H1 (cell line): Measurements from ENCODE around the gene SCGB1C2. TPM values are rescaled to one million over a fixed set of nuclear protein-coding genes. Genes with fewer than 3 reads are reported as not detected.
A peak's percentile ranks its signal among the peaks of the same experiment; 100 is the strongest.

Experiments used
- CTCF ChIA-PET: fragments of 300-600 bp; sonication (Branson Sonifier 250); formaldehyde crosslinking; loops from one replicate; lab custom pipeline; 2021; ENCODE audit not compliant: partially characterized antibody; lab: Charles Lee
- POLR2A ChIA-PET: fragments of 300-600 bp; sonication (Branson Sonifier 250); formaldehyde crosslinking; loops from one replicate; lab custom pipeline; 2021; ENCODE audit warnings: inconsistent platforms; ENCODE audit not compliant: partially characterized antibody; lab: Charles Lee
- DNase-seq, 2 experiments: peaks; one replicate each; pipeline versions ENCODE4 v3.0.0 to v3.0.0-alpha.2; 2010 to 2022; ENCODE audit warnings: low spot score in 2 of 2, low read depth in 1 of 2, mixed read lengths in 1 of 2
- FAIRE-seq: peaks from 2 replicates; lab custom pipeline; 2011; peaks lifted over from hg19 to GRCh38; lab: Jason Lieb, UNC
- H2AFZ ChIP-seq: 2 replicates; pipeline ENCODE4 v1.8.1; 2012; ENCODE audit warnings: low read length, inconsistent platforms
- H2AK5ac ChIP-seq: 2 replicates; pipeline ENCODE4 v1.6.1; 2013; ENCODE audit warnings: low read depth, low read length
- H2BK120ac ChIP-seq: replicated peaks from 2 replicates; pipeline ENCODE3; 2013; ENCODE audit warnings: low read depth, low read length, inconsistent platforms
- H2BK12ac ChIP-seq: 2 replicates; pipeline ENCODE4 v1.6.1; 2013; ENCODE audit warnings: low read depth, low read length
- H2BK15ac ChIP-seq: 2 replicates; pipeline ENCODE4 v1.6.1; 2013; ENCODE audit warnings: low read length
- H2BK20ac ChIP-seq: 2 replicates; pipeline ENCODE4 v1.6.1; 2013; ENCODE audit warnings: low read length
- H2BK5ac ChIP-seq: 2 replicates; pipeline ENCODE4 v1.6.1; 2013; ENCODE audit warnings: low read depth, low read length
- H3K14ac ChIP-seq: 2 replicates; pipeline ENCODE4 v1.6.1; 2013; ENCODE audit warnings: inconsistent platforms; ENCODE audit not compliant: insufficient read length
- H3K18ac ChIP-seq: 2 replicates; pipeline ENCODE4 v1.6.1; 2013; ENCODE audit warnings: low read length; ENCODE audit errors: extremely low read depth
- H3K23ac ChIP-seq: 2 replicates; pipeline ENCODE4 v1.6.1; 2013; ENCODE audit warnings: inconsistent platforms; ENCODE audit not compliant: insufficient read length
- H3K23me2 ChIP-seq: 2 replicates; pipeline ENCODE4 v1.6.1; 2013; ENCODE audit warnings: low read depth, low read length
- H3K27ac ChIP-seq: 2 replicates; pipeline ENCODE4 v1.6.1; 2011; ENCODE audit warnings: low read depth, low read length, inconsistent platforms
- H3K27me3 ChIP-seq, 4 experiments: replicated peaks in 1 of 4; 1 replicate in 1 of 4; 2 replicates in 3 of 4; pipeline versions ENCODE4 v1.6.1 to v1.8.1; 2011 to 2013; ENCODE audit warnings: low read length in 3 of 4, mild to moderate bottlenecking in 3 of 4, inconsistent platforms in 2 of 4, mixed read lengths in 2 of 4, moderate library complexity in 1 of 4; ENCODE audit not compliant: control insufficient read depth in 3 of 4, insufficient read depth in 3 of 4; ENCODE audit errors: extremely low read depth in 1 of 4
- H3K36me3 ChIP-seq, 4 experiments: 2 replicates each; pipeline versions ENCODE4 v1.6.1 to v1.8.1; 2011 to 2013; ENCODE audit warnings: mild to moderate bottlenecking in 4 of 4, low read length in 3 of 4, moderate library complexity in 2 of 4, control low read depth in 1 of 4, inconsistent platforms in 1 of 4; ENCODE audit not compliant: insufficient read depth in 4 of 4, control insufficient read depth in 2 of 4
- H3K4ac ChIP-seq: replicated peaks from 2 replicates; pipeline ENCODE3; 2013; ENCODE audit warnings: low read length, low read depth, mixed read lengths, inconsistent platforms; ENCODE audit not compliant: insufficient read length
- H3K4me1 ChIP-seq, 4 experiments: replicated peaks in 1 of 4; 1 replicate in 1 of 4; 2 replicates in 3 of 4; pipeline versions ENCODE4 v1.6.1 to v1.8.1; 2011 to 2013; ENCODE audit warnings: low read length in 3 of 4, inconsistent platforms in 2 of 4, mixed read lengths in 1 of 4; ENCODE audit not compliant: insufficient read depth in 4 of 4, control insufficient read depth in 3 of 4
- H3K4me2 ChIP-seq, 2 experiments: 2 replicates each; pipeline versions ENCODE4 v1.6.1 to v1.8.1; 2011 to 2013; ENCODE audit warnings: low read depth in 2 of 2, low read length in 2 of 2, control low read depth in 1 of 2, inconsistent platforms in 1 of 2, mild to moderate bottlenecking in 1 of 2; ENCODE audit not compliant: insufficient read depth in 1 of 2
- H3K4me3 ChIP-seq, 4 experiments: fragments of 200-600, 300-600 bp in 1 of 4; sonication (generic), shearing (Covaris generic), sonication (Bioruptor Twin) in 1 of 4; 2 replicates each; pipeline versions ENCODE4 v1.5.1 to v1.8.1; 2011 to 2016; ENCODE audit warnings: low read length in 4 of 4, low read depth in 3 of 4, control low read depth in 2 of 4, inconsistent platforms in 2 of 4, mild to moderate bottlenecking in 2 of 4, mixed read lengths in 1 of 4, moderate library complexity in 1 of 4; ENCODE audit not compliant: insufficient read depth in 2 of 4; ENCODE audit errors: extremely low read depth in 1 of 4
- H3K56ac ChIP-seq: replicated peaks from 2 replicates; pipeline ENCODE3; 2013; ENCODE audit warnings: low read depth, mild to moderate bottlenecking, mixed read lengths, low read length, inconsistent platforms; ENCODE audit not compliant: insufficient read length
- H3K79me1 ChIP-seq: 2 replicates; pipeline ENCODE4 v1.6.1; 2013; ENCODE audit warnings: low read depth, low read length, control low read depth
- H3K79me2 ChIP-seq, 2 experiments: 2 replicates each; pipeline versions ENCODE4 v1.6.1 to v1.8.1; 2012 to 2013; ENCODE audit warnings: low read length in 2 of 2, mild to moderate bottlenecking in 2 of 2, inconsistent platforms in 1 of 2; ENCODE audit not compliant: insufficient read depth in 2 of 2, control insufficient read depth in 1 of 2
- H3K9ac ChIP-seq, 4 experiments: replicated peaks in 1 of 4; 1 replicate in 1 of 4; 2 replicates in 3 of 4; pipeline versions ENCODE4 v1.6.1 to v1.8.1; 2011 to 2013; ENCODE audit warnings: low read depth in 3 of 4, low read length in 3 of 4, control low read depth in 2 of 4, mild to moderate bottlenecking in 2 of 4, moderate library complexity in 2 of 4, inconsistent platforms in 1 of 4; ENCODE audit errors: extremely low read depth in 1 of 4
- H3K9me3 ChIP-seq, 2 experiments: 2 replicates each; pipeline versions ENCODE4 v1.6.1 to v1.8.1; 2012 to 2013; ENCODE audit warnings: mild to moderate bottlenecking in 2 of 2, moderate library complexity in 2 of 2, control low read depth in 1 of 2, inconsistent platforms in 1 of 2, low read depth in 1 of 2, low read length in 1 of 2, mixed read lengths in 1 of 2; ENCODE audit not compliant: insufficient read depth in 2 of 2
- H4K20me1 ChIP-seq, 2 experiments: replicated peaks in 1 of 2; 2 replicates each; pipeline versions ENCODE3 to v1.8.1; 2011 to 2013; ENCODE audit warnings: inconsistent platforms in 2 of 2, low read length in 2 of 2, mild to moderate bottlenecking in 1 of 2; ENCODE audit not compliant: insufficient read depth in 2 of 2, control insufficient read depth in 1 of 2
- H4K5ac ChIP-seq: 2 replicates; pipeline ENCODE4 v1.6.1; 2013; ENCODE audit warnings: low read length, low read depth, mixed read lengths, inconsistent platforms; ENCODE audit not compliant: insufficient read length
- H4K8ac ChIP-seq: 2 replicates; pipeline ENCODE4 v1.8.0; 2013; ENCODE audit warnings: mild to moderate bottlenecking, moderate library complexity, low read length, inconsistent platforms; ENCODE audit not compliant: insufficient read depth; ENCODE audit errors: extremely low read depth
- H4K91ac ChIP-seq: replicated peaks from 2 replicates; pipeline ENCODE3; 2013; ENCODE audit warnings: low read length, mixed read lengths, inconsistent platforms; ENCODE audit not compliant: insufficient read length
- BACH1 ChIP-seq: IDR thresholded peaks from 2 replicates; pipeline ENCODE4 v1.6.1; 2012; ENCODE audit warnings: low read length, improper control_type of control experiment
- MAFK ChIP-seq: IDR thresholded peaks from 2 replicates; pipeline ENCODE4 v1.6.1; 2012; ENCODE audit warnings: low read depth, mild to moderate bottlenecking, improper control_type of control experiment, low read length
- RAD21 ChIP-seq, 2 experiments: IDR thresholded peaks in 1 of 2; conservative IDR thresholded peaks in 1 of 2; 2 replicates each; pipeline ENCODE4 v1.6.1; 2011; ENCODE audit warnings: low read depth in 2 of 2, low read length in 2 of 2, improper control_type of control experiment in 1 of 2, inconsistent platforms in 1 of 2, mild to moderate bottlenecking in 1 of 2, moderate library complexity in 1 of 2
- SIRT6 ChIP-seq: IDR thresholded peaks from one replicate; pipeline ENCODE4 v1.7.1; 2012; ENCODE audit warnings: low read length, inconsistent platforms
- WGBS, 2 experiments: shearing (Covaris generic) in 1 of 2; methylation state at CpG; one replicate each; pipeline versions ENCODE4 v1.1.6 to v1.1.7; 2013 to 2015; ENCODE audit warnings: low lambda C conversion rate in 2 of 2, mixed read lengths in 2 of 2, inconsistent platforms in 1 of 2, low coverage in 1 of 2, missing lambda C conversion rate in 1 of 2; ENCODE audit not compliant: insufficient replicate concordance in 2 of 2, insufficient coverage in 1 of 2, insufficient read length in 1 of 2; ENCODE audit errors: extremely low coverage in 1 of 2, missing lambda C conversion rate in 1 of 2; 5-methylcytosine and 5-hydroxymethylcytosine counted together
- polyA plus RNA-seq, 7 experiments: library from polyadenylated mRNA; depleted of rRNA in 3 of 7; stranded (reverse) in 5 of 7; unstranded in 2 of 7; fragments of >200 nt in 5 of 7; fragments of 200-250 nt in 2 of 7; gene quantifications; 1 replicate in 5 of 7; 2 replicates in 1 of 7; 4 replicates in 1 of 7; pipeline versions ENCODE4 v1.2.1 to v1.2.3, GENCODE V29; 2011 to 2013; ENCODE audit warnings: missing spikeins in 2 of 7, mixed read lengths in 2 of 7
- total RNA-seq: library from RNA; stranded (reverse); fragmentation: NEBNext Ultra II Directional; extraction: Animal tissue kit (Norgen Biotek cat#: 25700); gene quantifications from 2 replicates; pipeline ENCODE4 v1.2.1, GENCODE V29; 2021
- TF ChIP-seq, protein P1 (sequence below), 3 experiments: IDR thresholded peaks; 1 replicate in 2 of 3; 2 replicates in 1 of 3; pipeline versions ENCODE4 v1.5.1 to v1.6.1; 2011; ENCODE audit warnings: low read length in 3 of 3, mild to moderate bottlenecking in 3 of 3, inconsistent platforms in 2 of 3, low read depth in 1 of 3, moderate library complexity in 1 of 3; ENCODE audit not compliant: insufficient read depth in 1 of 3; ENCODE audit errors: control extremely low read depth in 1 of 3
- TF ChIP-seq, protein P2 (sequence below): IDR thresholded peaks from 2 replicates; pipeline ENCODE4 v1.6.1; 2012; ENCODE audit warnings: inconsistent platforms

Gene SCGB1C2
- total and polyA plus RNA-seq, 2 of the 8 experiments (the other 6 are each of a cell fraction or from before 2014, with no cell fraction given) = not detected

DNA sequence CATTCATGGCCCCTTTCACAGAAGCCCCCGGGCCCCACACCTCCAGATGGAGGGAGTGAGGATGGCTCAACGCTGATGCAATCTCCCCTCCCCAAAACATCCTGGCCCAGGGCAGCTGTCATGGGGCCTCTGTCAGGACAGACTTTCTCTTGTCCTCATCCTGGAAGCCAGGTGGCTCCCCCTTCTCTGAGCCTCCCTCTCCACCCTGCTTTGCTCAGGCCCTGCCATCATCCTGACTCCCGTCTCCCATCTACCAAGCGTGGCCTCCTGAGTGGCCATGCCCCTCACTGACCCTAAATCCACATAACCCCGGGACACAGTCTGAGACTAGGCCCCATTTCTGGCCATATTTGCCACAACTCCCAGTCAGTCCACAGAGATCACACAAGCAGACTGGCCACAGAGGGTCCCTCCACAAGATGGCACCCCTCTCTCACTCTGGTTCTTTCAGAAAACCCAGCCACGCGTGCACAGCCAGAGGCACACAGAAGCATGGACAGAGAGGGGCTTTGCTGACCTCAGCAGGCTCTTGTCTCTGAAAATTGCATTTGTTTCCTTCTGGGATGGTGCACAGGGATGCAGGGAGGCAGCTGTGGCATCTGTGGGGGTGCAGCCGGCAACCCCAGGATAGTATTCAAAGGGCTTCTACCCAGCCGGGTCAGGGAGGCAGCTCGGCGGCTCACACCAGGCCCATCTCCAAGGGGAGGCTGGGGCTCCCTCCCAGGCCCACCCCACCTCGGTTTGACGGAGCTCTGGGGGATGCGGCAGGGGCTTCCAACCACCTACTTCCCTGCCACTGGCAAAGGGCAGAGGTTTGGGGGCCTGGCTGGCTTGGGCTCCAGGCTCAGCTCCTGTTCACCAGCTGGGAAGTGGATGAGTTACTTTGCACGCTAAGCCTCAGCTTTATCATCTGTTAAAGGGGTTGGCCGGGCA, 27.2 kb downstream of the SCGB1C2 start:
- no peak overlapping the region for H3K23ac ChIP-seq
- no peak overlapping the region for H2BK20ac ChIP-seq
- H4K8ac ChIP-seq = no peak overlapping the region
- no peaks in the 10 kb centered on the region for H3K27me3 ChIP-seq
- no peaks in the 10 kb centered on the region for H3K23me2 ChIP-seq
- no peaks in the 10 kb centered on the region for H3K36me3 ChIP-seq
- H3K56ac ChIP-seq = no peak overlapping the region
- no peak overlapping the region for H2BK15ac ChIP-seq
- H2BK5ac ChIP-seq = no peak overlapping the region
- no peak overlapping the region for H3K27ac ChIP-seq
- TF ChIP-seq, protein P1, sequence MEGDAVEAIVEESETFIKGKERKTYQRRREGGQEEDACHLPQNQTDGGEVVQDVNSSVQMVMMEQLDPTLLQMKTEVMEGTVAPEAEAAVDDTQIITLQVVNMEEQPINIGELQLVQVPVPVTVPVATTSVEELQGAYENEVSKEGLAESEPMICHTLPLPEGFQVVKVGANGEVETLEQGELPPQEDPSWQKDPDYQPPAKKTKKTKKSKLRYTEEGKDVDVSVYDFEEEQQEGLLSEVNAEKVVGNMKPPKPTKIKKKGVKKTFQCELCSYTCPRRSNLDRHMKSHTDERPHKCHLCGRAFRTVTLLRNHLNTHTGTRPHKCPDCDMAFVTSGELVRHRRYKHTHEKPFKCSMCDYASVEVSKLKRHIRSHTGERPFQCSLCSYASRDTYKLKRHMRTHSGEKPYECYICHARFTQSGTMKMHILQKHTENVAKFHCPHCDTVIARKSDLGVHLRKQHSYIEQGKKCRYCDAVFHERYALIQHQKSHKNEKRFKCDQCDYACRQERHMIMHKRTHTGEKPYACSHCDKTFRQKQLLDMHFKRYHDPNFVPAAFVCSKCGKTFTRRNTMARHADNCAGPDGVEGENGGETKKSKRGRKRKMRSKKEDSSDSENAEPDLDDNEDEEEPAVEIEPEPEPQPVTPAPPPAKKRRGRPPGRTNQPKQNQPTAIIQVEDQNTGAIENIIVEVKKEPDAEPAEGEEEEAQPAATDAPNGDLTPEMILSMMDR (IDR thresholded peaks at IDR 0.05; ENCODE audit: control extremely low read depth in 1 of 3, insufficient read depth in 1 of 3, low read depth in 1 of 3, low read length in 3 of 3) = peak; percentile 68 to 79 (median 71)
- TF ChIP-seq MAFK (peak; percentile 31; the same call in 1 of the 2 replicates), BACH1 (no peak), SIRT6 (no peak), RAD21 (IDR thresholded peaks at IDR 0.05 in 1 of 2, conservative IDR thresholded peaks at IDR 0.05 in 1 of 2; ENCODE audit: low read depth in 2 of 2, low read length in 2 of 2) (peak; percentile 87 to 88)
- TF ChIP-seq, protein P2, sequence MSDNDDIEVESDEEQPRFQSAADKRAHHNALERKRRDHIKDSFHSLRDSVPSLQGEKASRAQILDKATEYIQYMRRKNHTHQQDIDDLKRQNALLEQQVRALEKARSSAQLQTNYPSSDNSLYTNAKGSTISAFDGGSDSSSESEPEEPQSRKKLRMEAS = peak; percentile 23; the same call in 1 of the 2 replicates
- H3K14ac ChIP-seq = no peak overlapping the region
- H4K91ac ChIP-seq = no peak overlapping the region
- no peak overlapping the region for H2AFZ ChIP-seq
- H3K4me2 ChIP-seq = no peak overlapping the region
- H2BK12ac ChIP-seq = no peak overlapping the region
- WGBS, 2 experiments = 77% methylated on average over 15 of the region's 16 CpGs; no CpG with 5 or more reads in 1 of the 2 experiments
- peak in 1 of 2 experiments; percentile 66 for DNase-seq
- no peak overlapping the region for H3K4ac ChIP-seq
- H2BK120ac ChIP-seq = no peak overlapping the region
- H3K79me2 ChIP-seq = no peaks in the 10 kb centered on the region
- FAIRE-seq = peak; percentile 57
- H3K4me1 ChIP-seq = no peaks in the 10 kb centered on the region; a peak in 1 of 7 replicates
- no peak overlapping the region for H4K5ac ChIP-seq
- POLR2A ChIA-PET = no interaction called here
- no peaks in the 10 kb centered on the region for H4K20me1 ChIP-seq
- H2AK5ac ChIP-seq = no peak overlapping the region
- no peak overlapping the region for H3K4me3 ChIP-seq
- CTCF ChIA-PET = interaction anchor here (0.5 to 3.4 kb wide), 49 partner anchors 9 to 535 kb away, joined by 3 to 21 read pairs (median 4); no protein-coding TSS in a partner anchor
- H3K79me1 ChIP-seq = no peaks in the 10 kb centered on the region
- no peaks in the 10 kb centered on the region for H3K9me3 ChIP-seq
- no peak overlapping the region; the same call in 1 of the 2 replicates for H3K18ac ChIP-seq
- H3K9ac ChIP-seq = no peak overlapping the region
